ENCODE measurements around the gene ERBB2.

Gene ERBB2

GRCh38 chr17:39765766-39766165, 65.9 kb downstream of the ERBB2 start:
- WGBS (ENCODE audit: insufficient coverage, insufficient read length): no CpG with 5 or more reads among the region's 18 CpGs
- Histone ChIP-seq H3K27ac (ENCODE audit: low read length) (no peak overlapping the region), H3K4me3 (ENCODE audit: low read length) (no peak overlapping the region), H3K4me1 (ENCODE audit: control insufficient read depth, insufficient read depth, low read length) (no peaks in the 10 kb centered on the region), H3K27me3 (ENCODE audit: control insufficient read depth, insufficient read depth, low read length) (no peaks in the 10 kb centered on the region), H3K9me3 (ENCODE audit: control insufficient read depth, insufficient read depth, low read length) (no peaks in the 10 kb centered on the region), H3K36me3 (ENCODE audit: control insufficient read depth, insufficient read depth, low read length) (no peaks in the 10 kb centered on the region)
- no peak for DNase-seq (ENCODE audit: low read depth, low spot score)

GRCh38 chr17:39767147-39767546, 67.3 kb downstream of the ERBB2 start:
- Histone ChIP-seq H3K4me3 (ENCODE audit: low read length) (no peak overlapping the region), H3K9me3 (ENCODE audit: control insufficient read depth, insufficient read depth, low read length) (no peaks in the 10 kb centered on the region), H3K27me3 (ENCODE audit: control insufficient read depth, insufficient read depth, low read length) (no peaks in the 10 kb centered on the region), H3K27ac (ENCODE audit: low read length) (no peak overlapping the region), H3K4me1 (ENCODE audit: control insufficient read depth, insufficient read depth, low read length) (no peaks in the 10 kb centered on the region), H3K36me3 (ENCODE audit: control insufficient read depth, insufficient read depth, low read length) (no peaks in the 10 kb centered on the region)
- no peak for DNase-seq (ENCODE audit: low read depth, low spot score)
- no CpG with 5 or more reads among the region's 3 CpGs for WGBS (ENCODE audit: insufficient coverage, insufficient read length)

- no CpG with 5 or more reads among the region's 8 CpGs for WGBS (ENCODE audit: insufficient coverage, insufficient read length)
- H3K27ac ChIP-seq (ENCODE audit: low read length): no peak overlapping the region
These were observed 70.2 kb downstream of the ERBB2 start for GRCh38 chr17:39769974-39770587.

GRCh38 chr17:39772415-39772814, 72.6 kb downstream of the ERBB2 start:
- Histone ChIP-seq H3K4me3 (ENCODE audit: low read length) (no peak overlapping the region), H3K27ac (ENCODE audit: low read length) (no peak overlapping the region), H3K4me1 (ENCODE audit: control insufficient read depth, insufficient read depth, low read length) (no peaks in the 10 kb centered on the region), H3K9me3 (ENCODE audit: control insufficient read depth, insufficient read depth, low read length) (no peaks in the 10 kb centered on the region), H3K27me3 (ENCODE audit: control insufficient read depth, insufficient read depth, low read length) (no peaks in the 10 kb centered on the region; the same call in 1 of the 2 replicates), H3K36me3 (ENCODE audit: control insufficient read depth, insufficient read depth, low read length) (no peaks in the 10 kb centered on the region)
- no peak for DNase-seq (ENCODE audit: low read depth, low spot score)

More at GRCh38 chr17:39769974-39770587, 70.2 kb downstream of the ERBB2 start:
- Histone ChIP-seq H3K4me3 (ENCODE audit: low read length) (no peak overlapping the region), H3K9me3 (ENCODE audit: control insufficient read depth, insufficient read depth, low read length) (no peaks in the 10 kb centered on the region), H3K36me3 (ENCODE audit: control insufficient read depth, insufficient read depth, low read length) (no peaks in the 10 kb centered on the region), H3K4me1 (ENCODE audit: control insufficient read depth, insufficient read depth, low read length) (no peaks in the 10 kb centered on the region), H3K27me3 (ENCODE audit: control insufficient read depth, insufficient read depth, low read length) (no peaks in the 10 kb centered on the region; the same call in 1 of the 2 replicates)
- no peak for DNase-seq (ENCODE audit: low read depth, low spot score)

- Histone ChIP-seq H3K27me3 (ENCODE audit: control insufficient read depth, insufficient read depth, low read length) (no peaks in the 10 kb centered on the region; the same call in 1 of the 2 replicates), H3K36me3 (ENCODE audit: control insufficient read depth, insufficient read depth, low read length) (no peaks in the 10 kb centered on the region), H3K9me3 (ENCODE audit: control insufficient read depth, insufficient read depth, low read length) (no peaks in the 10 kb centered on the region), H3K4me3 (ENCODE audit: low read length) (no peak overlapping the region), H3K27ac (ENCODE audit: low read length) (no peak overlapping the region), H3K4me1 (ENCODE audit: control insufficient read depth, insufficient read depth, low read length) (no peaks in the 10 kb centered on the region)
- WGBS (ENCODE audit: insufficient coverage, insufficient read length): no CpG with 5 or more reads among the region's 7 CpGs
- DNase-seq (ENCODE audit: low read depth, low spot score): no peak
These were observed 73.4 kb downstream of the ERBB2 start for GRCh38 chr17:39772987-39773934.

- no peak for DNase-seq (ENCODE audit: low read depth, low spot score)
- no peak overlapping the region for H3K27ac ChIP-seq (ENCODE audit: low read length)
- no peaks in the 10 kb centered on the region for H3K9me3 ChIP-seq (ENCODE audit: control insufficient read depth, insufficient read depth, low read length)
- no peaks in the 10 kb centered on the region; the same call in 1 of the 2 replicates for H3K27me3 ChIP-seq (ENCODE audit: control insufficient read depth, insufficient read depth, low read length)
- no peaks in the 10 kb centered on the region for H3K36me3 ChIP-seq (ENCODE audit: control insufficient read depth, insufficient read depth, low read length)
- no peak overlapping the region for H3K4me3 ChIP-seq (ENCODE audit: low read length)
- no peaks in the 10 kb centered on the region for H3K4me1 ChIP-seq (ENCODE audit: control insufficient read depth, insufficient read depth, low read length)
- WGBS (ENCODE audit: insufficient coverage, insufficient read length): no CpG with 5 or more reads among the region's 4 CpGs
These were observed 74.2 kb downstream of the ERBB2 start for GRCh38 chr17:39774047-39774446.

- no CpG with 5 or more reads among the region's 2 CpGs for whole genome bisulfite sequencing (ENCODE audit: insufficient coverage, insufficient read length)
- H3K27ac ChIP-seq (ENCODE audit: low read length): no peak overlapping the region
- H3K36me3 ChIP-seq (ENCODE audit: control insufficient read depth, insufficient read depth, low read length): no peaks in the 10 kb centered on the region
- no peaks in the 10 kb centered on the region for H3K4me1 ChIP-seq (ENCODE audit: control insufficient read depth, insufficient read depth, low read length)
- DNase-seq (ENCODE audit: low read depth, low spot score): no peak
- no peak overlapping the region for H3K4me3 ChIP-seq (ENCODE audit: low read length)
- H3K27me3 ChIP-seq (ENCODE audit: control insufficient read depth, insufficient read depth, low read length): no peaks in the 10 kb centered on the region; the same call in 1 of the 2 replicates
- no peaks in the 10 kb centered on the region for H3K9me3 ChIP-seq (ENCODE audit: control insufficient read depth, insufficient read depth, low read length)
These were observed 75.2 kb downstream of the ERBB2 start for GRCh38 chr17:39775031-39775430.

- Histone ChIP-seq H3K4me1 (ENCODE audit: control insufficient read depth, insufficient read depth, low read length) (no peaks in the 10 kb centered on the region), H3K4me3 (ENCODE audit: low read length) (no peak overlapping the region), H3K9me3 (ENCODE audit: control insufficient read depth, insufficient read depth, low read length) (no peaks in the 10 kb centered on the region), H3K36me3 (ENCODE audit: control insufficient read depth, insufficient read depth, low read length) (no peaks in the 10 kb centered on the region), H3K27me3 (ENCODE audit: control insufficient read depth, insufficient read depth, low read length) (no peaks in the 10 kb centered on the region; the same call in 1 of the 2 replicates), H3K27ac (ENCODE audit: low read length) (no peak overlapping the region)
- DNase-seq (ENCODE audit: low read depth, low spot score): no peak
These were observed 76.4 kb downstream of the ERBB2 start for GRCh38 chr17:39776252-39776651.

- H3K27ac ChIP-seq (ENCODE audit: low read length): no peak overlapping the region
- no CpG with 5 or more reads among the region's 11 CpGs for WGBS (ENCODE audit: insufficient coverage, insufficient read length)
- no peaks in the 10 kb centered on the region for H3K4me1 ChIP-seq (ENCODE audit: control insufficient read depth, insufficient read depth, low read length)
- no peaks in the 10 kb centered on the region for H3K36me3 ChIP-seq (ENCODE audit: control insufficient read depth, insufficient read depth, low read length)
- H3K9me3 ChIP-seq (ENCODE audit: control insufficient read depth, insufficient read depth, low read length): no peaks in the 10 kb centered on the region
- no peaks in the 10 kb centered on the region for H3K27me3 ChIP-seq (ENCODE audit: control insufficient read depth, insufficient read depth, low read length)
- H3K4me3 ChIP-seq (ENCODE audit: low read length): no peak overlapping the region
- DNase-seq (ENCODE audit: low read depth, low spot score): no peak
These were observed 77.9 kb downstream of the ERBB2 start for GRCh38 chr17:39777534-39778365.
